ENCODE results near the gene RTN4RL1.

Gene RTN4RL1

GRCh38 chr17:1933875-1934715, 91.0 kb downstream of the RTN4RL1 start:
- no peak for DNase-seq (ENCODE audit: extremely low spot score)
- ChIA-PET CTCF (no interaction called here), POLR2A (no interaction called here)
- no peak for TF ChIP-seq CTCF (IDR thresholded peaks at IDR 0.05; ENCODE audit: control extremely low read depth, extremely low read depth, low read depth, missing control alignments)

GRCh38 chr17:1931844-1932579, 93.1 kb downstream of the RTN4RL1 start:
- no peak for DNase-seq (ENCODE audit: extremely low spot score)
- POLR2A ChIA-PET, result no interaction called here
- CTCF ChIA-PET, result no interaction called here
- TF ChIP-seq CTCF (IDR thresholded peaks at IDR 0.05; ENCODE audit: control extremely low read depth, extremely low read depth, low read depth, missing control alignments), result no peak

- no peak for DNase-seq (ENCODE audit: extremely low spot score)
- no peak for TF ChIP-seq CTCF (IDR thresholded peaks at IDR 0.05; ENCODE audit: control extremely low read depth, extremely low read depth, low read depth, missing control alignments)
- POLR2A ChIA-PET, result no interaction called here
- CTCF ChIA-PET, result no interaction called here
Measured at GRCh38 chr17:1930337-1930645, 94.8 kb downstream of the RTN4RL1 start.

GRCh38 chr17:1928976-1929375, 96.2 kb downstream of the RTN4RL1 start:
- ChIA-PET CTCF (interaction anchor here (1.4 kb wide), 1 partner anchor 8 kb away, joined by 3 read pairs; no protein-coding TSS in a partner anchor), POLR2A (no interaction called here)
- no peak for TF ChIP-seq CTCF (IDR thresholded peaks at IDR 0.05; ENCODE audit: control extremely low read depth, extremely low read depth, low read depth, missing control alignments)
- DNase-seq (ENCODE audit: extremely low spot score), result no peak

- ChIA-PET CTCF (interaction anchor here (1.3 kb wide), 1 partner anchor 20 kb away, joined by 3 read pairs; no protein-coding TSS in a partner anchor), POLR2A (no interaction called here)
- TF ChIP-seq CTCF (IDR thresholded peaks at IDR 0.05; ENCODE audit: control extremely low read depth, extremely low read depth, low read depth, missing control alignments), result no peak
- DNase-seq (ENCODE audit: extremely low spot score), result no peak
Measured at GRCh38 chr17:1920948-1921351, 104.2 kb downstream of the RTN4RL1 start.

GRCh38 chr17:1919201-1919600, 105.9 kb downstream of the RTN4RL1 start:
- TF ChIP-seq CTCF (IDR thresholded peaks at IDR 0.05; ENCODE audit: control extremely low read depth, extremely low read depth, low read depth, missing control alignments), result no peak
- no peak for DNase-seq (ENCODE audit: extremely low spot score)
- POLR2A ChIA-PET, result no interaction called here
- CTCF ChIA-PET, result interaction anchor here (1.0 to 2.2 kb wide), 3 partner anchors 10 to 198 kb away, joined by 3 to 10 read pairs (median 3); no protein-coding TSS in a partner anchor

All from GM10248 (cell line).